ENCODE measurements around the gene TIMD4.

DNA sequence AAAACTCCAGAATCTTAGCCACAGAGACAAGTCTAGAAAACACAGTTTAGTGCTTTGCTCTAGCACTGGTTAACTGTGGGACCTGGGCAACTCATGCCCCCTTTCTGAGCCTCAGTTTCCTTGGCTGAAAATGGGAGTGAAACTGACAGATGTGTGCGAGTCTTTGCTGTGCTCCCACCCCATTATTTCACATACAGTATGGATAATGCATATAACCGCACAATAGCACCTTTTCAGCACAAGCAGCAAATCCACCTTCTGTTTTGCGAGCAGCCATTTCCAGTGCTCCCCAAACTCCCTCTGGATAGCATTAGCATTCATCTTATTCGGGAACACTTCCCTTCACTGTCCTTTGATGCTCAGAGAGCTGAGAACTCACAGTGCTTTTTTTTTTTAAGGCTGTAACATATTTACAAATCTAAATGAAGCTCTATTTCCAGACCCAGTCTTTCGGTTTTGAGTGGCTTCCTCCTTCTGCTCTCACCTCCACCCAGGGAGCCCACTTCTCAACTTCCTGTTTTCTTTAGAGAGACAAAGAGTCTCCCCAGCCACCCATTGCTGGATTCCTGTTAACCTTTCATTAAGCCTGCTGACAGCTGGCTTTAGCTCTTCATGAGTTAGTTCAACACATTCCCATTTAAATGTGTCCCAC, 49.2 kb downstream of the TIMD4 start:
- TF ChIP-seq, protein P1, sequence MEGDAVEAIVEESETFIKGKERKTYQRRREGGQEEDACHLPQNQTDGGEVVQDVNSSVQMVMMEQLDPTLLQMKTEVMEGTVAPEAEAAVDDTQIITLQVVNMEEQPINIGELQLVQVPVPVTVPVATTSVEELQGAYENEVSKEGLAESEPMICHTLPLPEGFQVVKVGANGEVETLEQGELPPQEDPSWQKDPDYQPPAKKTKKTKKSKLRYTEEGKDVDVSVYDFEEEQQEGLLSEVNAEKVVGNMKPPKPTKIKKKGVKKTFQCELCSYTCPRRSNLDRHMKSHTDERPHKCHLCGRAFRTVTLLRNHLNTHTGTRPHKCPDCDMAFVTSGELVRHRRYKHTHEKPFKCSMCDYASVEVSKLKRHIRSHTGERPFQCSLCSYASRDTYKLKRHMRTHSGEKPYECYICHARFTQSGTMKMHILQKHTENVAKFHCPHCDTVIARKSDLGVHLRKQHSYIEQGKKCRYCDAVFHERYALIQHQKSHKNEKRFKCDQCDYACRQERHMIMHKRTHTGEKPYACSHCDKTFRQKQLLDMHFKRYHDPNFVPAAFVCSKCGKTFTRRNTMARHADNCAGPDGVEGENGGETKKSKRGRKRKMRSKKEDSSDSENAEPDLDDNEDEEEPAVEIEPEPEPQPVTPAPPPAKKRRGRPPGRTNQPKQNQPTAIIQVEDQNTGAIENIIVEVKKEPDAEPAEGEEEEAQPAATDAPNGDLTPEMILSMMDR (IDR thresholded peaks at IDR 0.05): no peak
- no peak for TF ChIP-seq EP300 (IDR thresholded peaks at IDR 0.05)

Data from ovary (tissue), 3 donors.